H1 (cell line): Measurements from ENCODE around the gene TPM1. TPM values are rescaled to one million over a fixed set of nuclear protein-coding genes. Genes with fewer than 3 reads are reported as not detected.

Experiments used
- BACH1 ChIP-seq: IDR thresholded peaks from 2 replicates; pipeline ENCODE4 v1.6.1; 2012; ENCODE audit warnings: low read length, improper control_type of control experiment
- TBP ChIP-seq: IDR thresholded peaks from 2 replicates; pipeline ENCODE4 v1.6.1; 2011; ENCODE audit warnings: low read depth, low read length, improper control_type of control experiment
- polyA plus RNA-seq, 7 experiments: library from polyadenylated mRNA; depleted of rRNA in 3 of 7; stranded (reverse) in 5 of 7; unstranded in 2 of 7; fragments of >200 nt in 5 of 7; fragments of 200-250 nt in 2 of 7; gene quantifications; 1 replicate in 5 of 7; 2 replicates in 1 of 7; 4 replicates in 1 of 7; pipeline versions ENCODE4 v1.2.1 to v1.2.3, GENCODE V29; 2011 to 2013; ENCODE audit warnings: missing spikeins in 2 of 7, mixed read lengths in 2 of 7
- total RNA-seq: library from RNA; stranded (reverse); fragmentation: NEBNext Ultra II Directional; extraction: Animal tissue kit (Norgen Biotek cat#: 25700); gene quantifications from 2 replicates; pipeline ENCODE4 v1.2.1, GENCODE V29; 2021
- TF ChIP-seq, protein P1 (sequence below): fragments of 300-600 bp; sonication (generic); IDR thresholded peaks from 2 replicates; pipeline ENCODE4 v1.7.1; 2012; ENCODE audit warnings: low read length, moderate library complexity, mild to moderate bottlenecking, inconsistent platforms; ENCODE audit not compliant: insufficient replicate concordance

The TPM1 gene
- total and polyA plus RNA-seq, 2 of the 8 experiments (the other 6 are each of a cell fraction or from before 2014, with no cell fraction given) = 258 to 579 TPM

DNA sequence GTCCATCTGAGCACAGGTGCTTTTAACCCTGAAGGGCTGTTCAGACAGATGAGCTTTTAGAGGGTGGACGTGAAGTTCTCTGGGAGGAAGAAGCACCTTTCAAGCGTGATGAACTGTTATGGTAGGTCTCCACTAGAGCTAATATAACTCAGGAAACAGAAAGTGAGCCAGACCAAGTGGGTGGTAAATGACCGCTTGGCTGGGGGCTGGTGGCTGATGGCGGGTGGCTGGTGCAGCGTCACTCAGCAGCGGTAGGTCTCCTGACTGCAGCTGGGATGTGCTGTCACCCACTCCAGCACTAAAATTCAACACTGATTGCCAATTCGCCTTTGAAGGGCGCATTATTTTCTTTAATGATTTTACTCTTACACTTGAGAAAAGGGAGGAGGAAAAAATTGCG is 47.9 kb downstream of the TPM1 start (continued):
- TF ChIP-seq, protein P1, sequence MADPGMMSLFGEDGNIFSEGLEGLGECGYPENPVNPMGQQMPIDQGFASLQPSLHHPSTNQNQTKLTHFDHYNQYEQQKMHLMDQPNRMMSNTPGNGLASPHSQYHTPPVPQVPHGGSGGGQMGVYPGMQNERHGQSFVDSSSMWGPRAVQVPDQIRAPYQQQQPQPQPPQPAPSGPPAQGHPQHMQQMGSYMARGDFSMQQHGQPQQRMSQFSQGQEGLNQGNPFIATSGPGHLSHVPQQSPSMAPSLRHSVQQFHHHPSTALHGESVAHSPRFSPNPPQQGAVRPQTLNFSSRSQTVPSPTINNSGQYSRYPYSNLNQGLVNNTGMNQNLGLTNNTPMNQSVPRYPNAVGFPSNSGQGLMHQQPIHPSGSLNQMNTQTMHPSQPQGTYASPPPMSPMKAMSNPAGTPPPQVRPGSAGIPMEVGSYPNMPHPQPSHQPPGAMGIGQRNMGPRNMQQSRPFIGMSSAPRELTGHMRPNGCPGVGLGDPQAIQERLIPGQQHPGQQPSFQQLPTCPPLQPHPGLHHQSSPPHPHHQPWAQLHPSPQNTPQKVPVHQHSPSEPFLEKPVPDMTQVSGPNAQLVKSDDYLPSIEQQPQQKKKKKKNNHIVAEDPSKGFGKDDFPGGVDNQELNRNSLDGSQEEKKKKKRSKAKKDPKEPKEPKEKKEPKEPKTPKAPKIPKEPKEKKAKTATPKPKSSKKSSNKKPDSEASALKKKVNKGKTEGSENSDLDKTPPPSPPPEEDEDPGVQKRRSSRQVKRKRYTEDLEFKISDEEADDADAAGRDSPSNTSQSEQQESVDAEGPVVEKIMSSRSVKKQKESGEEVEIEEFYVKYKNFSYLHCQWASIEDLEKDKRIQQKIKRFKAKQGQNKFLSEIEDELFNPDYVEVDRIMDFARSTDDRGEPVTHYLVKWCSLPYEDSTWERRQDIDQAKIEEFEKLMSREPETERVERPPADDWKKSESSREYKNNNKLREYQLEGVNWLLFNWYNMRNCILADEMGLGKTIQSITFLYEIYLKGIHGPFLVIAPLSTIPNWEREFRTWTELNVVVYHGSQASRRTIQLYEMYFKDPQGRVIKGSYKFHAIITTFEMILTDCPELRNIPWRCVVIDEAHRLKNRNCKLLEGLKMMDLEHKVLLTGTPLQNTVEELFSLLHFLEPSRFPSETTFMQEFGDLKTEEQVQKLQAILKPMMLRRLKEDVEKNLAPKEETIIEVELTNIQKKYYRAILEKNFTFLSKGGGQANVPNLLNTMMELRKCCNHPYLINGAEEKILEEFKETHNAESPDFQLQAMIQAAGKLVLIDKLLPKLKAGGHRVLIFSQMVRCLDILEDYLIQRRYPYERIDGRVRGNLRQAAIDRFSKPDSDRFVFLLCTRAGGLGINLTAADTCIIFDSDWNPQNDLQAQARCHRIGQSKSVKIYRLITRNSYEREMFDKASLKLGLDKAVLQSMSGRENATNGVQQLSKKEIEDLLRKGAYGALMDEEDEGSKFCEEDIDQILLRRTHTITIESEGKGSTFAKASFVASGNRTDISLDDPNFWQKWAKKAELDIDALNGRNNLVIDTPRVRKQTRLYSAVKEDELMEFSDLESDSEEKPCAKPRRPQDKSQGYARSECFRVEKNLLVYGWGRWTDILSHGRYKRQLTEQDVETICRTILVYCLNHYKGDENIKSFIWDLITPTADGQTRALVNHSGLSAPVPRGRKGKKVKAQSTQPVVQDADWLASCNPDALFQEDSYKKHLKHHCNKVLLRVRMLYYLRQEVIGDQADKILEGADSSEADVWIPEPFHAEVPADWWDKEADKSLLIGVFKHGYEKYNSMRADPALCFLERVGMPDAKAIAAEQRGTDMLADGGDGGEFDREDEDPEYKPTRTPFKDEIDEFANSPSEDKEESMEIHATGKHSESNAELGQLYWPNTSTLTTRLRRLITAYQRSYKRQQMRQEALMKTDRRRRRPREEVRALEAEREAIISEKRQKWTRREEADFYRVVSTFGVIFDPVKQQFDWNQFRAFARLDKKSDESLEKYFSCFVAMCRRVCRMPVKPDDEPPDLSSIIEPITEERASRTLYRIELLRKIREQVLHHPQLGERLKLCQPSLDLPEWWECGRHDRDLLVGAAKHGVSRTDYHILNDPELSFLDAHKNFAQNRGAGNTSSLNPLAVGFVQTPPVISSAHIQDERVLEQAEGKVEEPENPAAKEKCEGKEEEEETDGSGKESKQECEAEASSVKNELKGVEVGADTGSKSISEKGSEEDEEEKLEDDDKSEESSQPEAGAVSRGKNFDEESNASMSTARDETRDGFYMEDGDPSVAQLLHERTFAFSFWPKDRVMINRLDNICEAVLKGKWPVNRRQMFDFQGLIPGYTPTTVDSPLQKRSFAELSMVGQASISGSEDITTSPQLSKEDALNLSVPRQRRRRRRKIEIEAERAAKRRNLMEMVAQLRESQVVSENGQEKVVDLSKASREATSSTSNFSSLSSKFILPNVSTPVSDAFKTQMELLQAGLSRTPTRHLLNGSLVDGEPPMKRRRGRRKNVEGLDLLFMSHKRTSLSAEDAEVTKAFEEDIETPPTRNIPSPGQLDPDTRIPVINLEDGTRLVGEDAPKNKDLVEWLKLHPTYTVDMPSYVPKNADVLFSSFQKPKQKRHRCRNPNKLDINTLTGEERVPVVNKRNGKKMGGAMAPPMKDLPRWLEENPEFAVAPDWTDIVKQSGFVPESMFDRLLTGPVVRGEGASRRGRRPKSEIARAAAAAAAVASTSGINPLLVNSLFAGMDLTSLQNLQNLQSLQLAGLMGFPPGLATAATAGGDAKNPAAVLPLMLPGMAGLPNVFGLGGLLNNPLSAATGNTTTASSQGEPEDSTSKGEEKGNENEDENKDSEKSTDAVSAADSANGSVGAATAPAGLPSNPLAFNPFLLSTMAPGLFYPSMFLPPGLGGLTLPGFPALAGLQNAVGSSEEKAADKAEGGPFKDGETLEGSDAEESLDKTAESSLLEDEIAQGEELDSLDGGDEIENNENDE = no peak
- TF ChIP-seq TBP = no peak
- no peak for TF ChIP-seq BACH1
- TF ChIP-seq, all 59 proteins: peak for 0
